ENCODE data around the gene KLK3. TPM values are rescaled to one million over a fixed set of nuclear protein-coding genes. Genes with fewer than 3 reads are reported as not detected.

The KLK3 gene
- total RNA-seq, 2 experiments from 2014 or later = not detected

GRCh38 chr19:50876456-50876855 is 21.7 kb downstream of the KLK3 start:
- no peaks in the 10 kb centered on the region for H3K36me3 Mint-ChIP-seq (ENCODE audit: low read depth)
- intact Hi-C loops (cut with micrococcal nuclease) = no loop called here
- ATAC-seq = no peak
- DNase-seq = no peak
- CTCF ChIA-PET = no interaction called here
- H3K27me3 Mint-ChIP-seq = peaks cover 22% of the 10 kb centered on the region
- POLR2A ChIA-PET = no interaction called here
- H3K4me1 Mint-ChIP-seq (ENCODE audit: low read depth) = no peaks in the 10 kb centered on the region
- H3K9me3 Mint-ChIP-seq = no peaks in the 10 kb centered on the region
- no peak overlapping the region for H3K27ac Mint-ChIP-seq
- TF ChIP-seq, protein P1, sequence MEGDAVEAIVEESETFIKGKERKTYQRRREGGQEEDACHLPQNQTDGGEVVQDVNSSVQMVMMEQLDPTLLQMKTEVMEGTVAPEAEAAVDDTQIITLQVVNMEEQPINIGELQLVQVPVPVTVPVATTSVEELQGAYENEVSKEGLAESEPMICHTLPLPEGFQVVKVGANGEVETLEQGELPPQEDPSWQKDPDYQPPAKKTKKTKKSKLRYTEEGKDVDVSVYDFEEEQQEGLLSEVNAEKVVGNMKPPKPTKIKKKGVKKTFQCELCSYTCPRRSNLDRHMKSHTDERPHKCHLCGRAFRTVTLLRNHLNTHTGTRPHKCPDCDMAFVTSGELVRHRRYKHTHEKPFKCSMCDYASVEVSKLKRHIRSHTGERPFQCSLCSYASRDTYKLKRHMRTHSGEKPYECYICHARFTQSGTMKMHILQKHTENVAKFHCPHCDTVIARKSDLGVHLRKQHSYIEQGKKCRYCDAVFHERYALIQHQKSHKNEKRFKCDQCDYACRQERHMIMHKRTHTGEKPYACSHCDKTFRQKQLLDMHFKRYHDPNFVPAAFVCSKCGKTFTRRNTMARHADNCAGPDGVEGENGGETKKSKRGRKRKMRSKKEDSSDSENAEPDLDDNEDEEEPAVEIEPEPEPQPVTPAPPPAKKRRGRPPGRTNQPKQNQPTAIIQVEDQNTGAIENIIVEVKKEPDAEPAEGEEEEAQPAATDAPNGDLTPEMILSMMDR (IDR thresholded peaks at IDR 0.05) = no peak
- H3K4me3 Mint-ChIP-seq = no peak overlapping the region

GRCh38 chr19:50877338-50877737 is 22.6 kb downstream of the KLK3 start:
- Mint-ChIP-seq H3K36me3 (ENCODE audit: low read depth) (no peaks in the 10 kb centered on the region), H3K27me3 (peaks cover 23% of the 10 kb centered on the region), H3K9me3 (no peaks in the 10 kb centered on the region), H3K4me3 (no peak overlapping the region), H3K27ac (no peak overlapping the region), H3K4me1 (ENCODE audit: low read depth) (no peaks in the 10 kb centered on the region)
- intact Hi-C loops (cut with micrococcal nuclease) = no loop called here
- ATAC-seq = no peak
- DNase-seq = no peak
- POLR2A ChIA-PET = no interaction called here
- CTCF ChIA-PET = no interaction called here
- TF ChIP-seq, protein P1 (IDR thresholded peaks at IDR 0.05) = no peak

DNA sequence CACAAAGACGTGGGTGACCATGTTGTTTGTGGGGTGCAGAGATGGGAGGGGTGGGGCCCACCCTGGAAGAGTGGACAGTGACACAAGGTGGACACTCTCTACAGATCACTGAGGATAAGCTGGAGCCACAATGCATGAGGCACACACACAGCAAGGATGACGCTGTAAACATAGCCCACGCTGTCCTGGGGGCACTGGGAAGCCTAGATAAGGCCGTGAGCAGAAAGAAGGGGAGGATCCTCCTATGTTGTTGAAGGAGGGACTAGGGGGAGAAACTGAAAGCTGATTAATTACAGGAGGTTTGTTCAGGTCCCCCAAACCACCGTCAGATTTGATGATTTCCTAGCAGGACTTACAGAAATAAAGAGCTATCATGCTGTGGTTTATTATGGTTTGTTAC is 24.1 kb downstream of the KLK3 start:
- Mint-ChIP-seq H3K27me3 (peaks cover 23% of the 10 kb centered on the region), H3K4me1 (ENCODE audit: low read depth) (no peaks in the 10 kb centered on the region), H3K36me3 (ENCODE audit: low read depth) (no peaks in the 10 kb centered on the region), H3K9me3 (no peaks in the 10 kb centered on the region), H3K4me3 (no peak overlapping the region), H3K27ac (no peak overlapping the region)
- no peak for DNase-seq
- ATAC-seq = no peak
- TF ChIP-seq, protein P1 (IDR thresholded peaks at IDR 0.05) = no peak
- intact Hi-C loops (cut with micrococcal nuclease) = no loop called here
- POLR2A ChIA-PET = no interaction called here
- CTCF ChIA-PET = no interaction called here

DNA sequence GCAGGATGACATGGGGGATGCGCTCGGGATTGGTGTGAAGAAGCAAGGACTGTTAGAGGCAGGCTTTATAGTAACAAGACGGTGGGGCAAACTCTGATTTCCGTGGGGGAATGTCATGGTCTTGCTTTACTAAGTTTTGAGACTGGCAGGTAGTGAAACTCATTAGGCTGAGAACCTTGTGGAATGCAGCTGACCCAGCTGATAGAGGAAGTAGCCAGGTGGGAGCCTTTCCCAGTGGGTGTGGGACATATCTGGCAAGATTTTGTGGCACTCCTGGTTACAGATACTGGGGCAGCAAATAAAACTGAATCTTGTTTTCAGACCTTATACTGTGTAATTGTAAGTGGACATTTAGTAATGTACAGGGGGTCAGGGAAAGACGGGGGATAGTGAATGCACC is 25.5 kb downstream of the KLK3 start:
- Mint-ChIP-seq H3K27ac (no peak overlapping the region), H3K36me3 (ENCODE audit: low read depth) (no peaks in the 10 kb centered on the region), H3K4me3 (no peak overlapping the region), H3K9me3 (no peaks in the 10 kb centered on the region), H3K4me1 (ENCODE audit: low read depth) (no peaks in the 10 kb centered on the region), H3K27me3 (peaks cover 23% of the 10 kb centered on the region)
- no peak for DNase-seq
- TF ChIP-seq, protein P1 (IDR thresholded peaks at IDR 0.05) = no peak
- ChIA-PET CTCF (no interaction called here), POLR2A (no interaction called here)
- intact Hi-C loops (cut with micrococcal nuclease) = no loop called here
- ATAC-seq = no peak

GRCh38 chr19:50882188-50882587 is 27.5 kb downstream of the KLK3 start:
- H3K4me3 Mint-ChIP-seq = no peak overlapping the region
- no peak overlapping the region for H3K27ac Mint-ChIP-seq
- TF ChIP-seq, protein P1 (IDR thresholded peaks at IDR 0.05) = no peak
- ChIA-PET POLR2A (no interaction called here), CTCF (no interaction called here)
- H3K36me3 Mint-ChIP-seq (ENCODE audit: low read depth) = no peaks in the 10 kb centered on the region
- ATAC-seq (no peak), DNase-seq (no peak)
- H3K27me3 Mint-ChIP-seq = peaks cover 27% of the 10 kb centered on the region
- no peaks in the 10 kb centered on the region for H3K9me3 Mint-ChIP-seq
- intact Hi-C loops (cut with micrococcal nuclease) = no loop called here
- H3K4me1 Mint-ChIP-seq (ENCODE audit: low read depth) = no peaks in the 10 kb centered on the region
